ENCODE data around the gene TNFSF8. TPM values are rescaled to one million over a fixed set of nuclear protein-coding genes. Genes with fewer than 3 reads are reported as not detected.

TNFSF8 gene
- total and polyA plus RNA-seq, 2 of the 4 experiments (the other 2 are of a cell fraction): not detected

- Histone ChIP-seq H3K9me3 (ENCODE audit: control insufficient read depth, insufficient read depth, low read length) (no peaks in the 10 kb centered on the region), H3K27me3 (ENCODE audit: control insufficient read depth, insufficient read depth, low read length) (peaks cover 54% of the 10 kb centered on the region), H3K14ac (replicated peaks; ENCODE audit: low read depth, low read length) (no peak overlapping the region), H4K5ac (ENCODE audit: low read depth, low read length) (no peak overlapping the region), H3K9ac (ENCODE audit: low read depth, low read length) (no peak overlapping the region), H3K36me3 (ENCODE audit: control insufficient read depth, insufficient read depth, low read length) (no peaks in the 10 kb centered on the region), H2BK20ac (ENCODE audit: low read depth, low read length) (no peak overlapping the region), H2BK120ac (ENCODE audit: low read depth, low read length) (no peak overlapping the region), H3K4me3 (ENCODE audit: insufficient read depth, low read depth, low read length) (no peak overlapping the region), H4K20me1 (ENCODE audit: insufficient read depth, low read length) (no peaks in the 10 kb centered on the region), H2AK5ac (ENCODE audit: low read depth, low read length) (no peak overlapping the region), H3K4me1 (ENCODE audit: control insufficient read depth, insufficient read depth, low read length) (no peaks in the 10 kb centered on the region), H3K18ac (ENCODE audit: low read depth, low read length) (no peak overlapping the region), H3K56ac (ENCODE audit: extremely low read depth, insufficient read depth, low read length) (no peak overlapping the region), H3K23ac (ENCODE audit: low read depth, low read length) (no peak overlapping the region), H3K4ac (ENCODE audit: low read depth, low read length) (no peak overlapping the region), H2BK15ac (ENCODE audit: low read depth, low read length) (no peak overlapping the region), H2BK5ac (ENCODE audit: low read depth, low read length, poor library complexity, severe bottlenecking) (no peak overlapping the region), H2AFZ (replicated peaks; ENCODE audit: low read length, poor library complexity) (no peak overlapping the region), H3K27ac (ENCODE audit: insufficient read depth, low read length) (no peak overlapping the region), H3K4me2 (ENCODE audit: low read depth, low read length) (no peak overlapping the region), H4K91ac (ENCODE audit: insufficient read depth, low read depth, low read length) (no peak overlapping the region), H3K9me1 (ENCODE audit: insufficient read depth, low read length) (no peaks in the 10 kb centered on the region), H2AK9ac (replicated peaks; ENCODE audit: low read depth, low read length, poor library complexity) (no peak overlapping the region), H3K79me1 (ENCODE audit: low read depth in 1 of 2, low read length in 2 of 2) (no peaks in the 10 kb centered on the region), H4K8ac (ENCODE audit: low read depth in 2 of 2, low read length in 2 of 2) (no peak overlapping the region)
- TF ChIP-seq FOS (IDR thresholded peaks at IDR 0.05; ENCODE audit: low read depth, low read length): no peak
- TF ChIP-seq CHD1 (IDR thresholded peaks at IDR 0.05; ENCODE audit: low read depth, low read length): no peak
- no peak for TF ChIP-seq MAFK (IDR thresholded peaks at IDR 0.05; ENCODE audit: low read depth, low read length)
- BruUV-seq (replicated peaks): no TSS peak
- CTCF ChIA-PET: no interaction called here
- intact Hi-C loops (cut with micrococcal nuclease): loop anchor here (5.0 kb wide), 1 partner anchor 72 kb away; no protein-coding TSS in a partner anchor
- POLR2A ChIA-PET (ENCODE audit: unreplicated experiment): no interaction called here
- no peak for ATAC-seq (ENCODE audit: low read depth)
- WGBS, 2 experiments (ENCODE audit: extremely low coverage in 2 of 2, insufficient read length in 1 of 2): 17% methylated on average over 1 of the region's 3 CpGs; no CpG with 5 or more reads in 1 of the 2 experiments
- dilution Hi-C loops (cut with HindIII; ENCODE audit: low sequenced_read_pairs, unreplicated experiment): no loop called here
- in situ Hi-C loops (cut with MboI; ENCODE audit: low sequenced_read_pairs): no loop called here
- no peak for DNase-seq
Observed at GRCh38 chr9:114935119-114935518, 4.7 kb upstream of the TNFSF8 start.

Measured in IMR-90 (cell line).